ENCODE data around the gene SETD1A. TPM values are rescaled to one million over a fixed set of nuclear protein-coding genes. Genes with fewer than 3 reads are reported as not detected.

The SETD1A gene
- total RNA-seq, 2 experiments from 2014 or later: 40.1 to 41.2 TPM

GRCh38 chr16:31023627-31024226, 66.2 kb downstream of the SETD1A start:
- Mint-ChIP-seq H3K4me3 (no peak overlapping the region), H3K27me3 (no peaks in the 10 kb centered on the region), H3K4me1 (ENCODE audit: low read depth) (no peaks in the 10 kb centered on the region), H3K27ac (no peak overlapping the region), H3K36me3 (ENCODE audit: low read depth) (no peaks in the 10 kb centered on the region), H3K9me3 (no peaks in the 10 kb centered on the region)
- Histone ChIP-seq H3K9me3 (ENCODE audit: control insufficient read depth in 1 of 2, insufficient read depth in 1 of 2, low read length in 2 of 2) (no peaks in the 10 kb centered on the region), H3K4me1 (ENCODE audit: insufficient read depth, low read length) (no peaks in the 10 kb centered on the region), H3K4me3 (ENCODE audit: low read length) (no peak overlapping the region), H3K27ac (ENCODE audit: low read depth in 1 of 2, low read length in 2 of 2) (no peak overlapping the region), H3K36me3 (ENCODE audit: insufficient read depth, low read length) (no peaks in the 10 kb centered on the region), H3K27me3 (ENCODE audit: control insufficient read depth in 1 of 2, insufficient read depth in 2 of 2, low read length in 2 of 2) (no peaks in the 10 kb centered on the region)
- DNase-seq (no peak), ATAC-seq (ENCODE audit: poor library complexity) (no peak)
- POLR2A ChIA-PET: interaction anchor here (0.6 kb wide), 1 partner anchor 153 kb away, joined by 6 read pairs; no protein-coding TSS in a partner anchor
- intact Hi-C loops (cut with DNase I, micrococcal nuclease): no loop called here
- CTCF ChIA-PET: no interaction called here
- TF ChIP-seq, protein P1, sequence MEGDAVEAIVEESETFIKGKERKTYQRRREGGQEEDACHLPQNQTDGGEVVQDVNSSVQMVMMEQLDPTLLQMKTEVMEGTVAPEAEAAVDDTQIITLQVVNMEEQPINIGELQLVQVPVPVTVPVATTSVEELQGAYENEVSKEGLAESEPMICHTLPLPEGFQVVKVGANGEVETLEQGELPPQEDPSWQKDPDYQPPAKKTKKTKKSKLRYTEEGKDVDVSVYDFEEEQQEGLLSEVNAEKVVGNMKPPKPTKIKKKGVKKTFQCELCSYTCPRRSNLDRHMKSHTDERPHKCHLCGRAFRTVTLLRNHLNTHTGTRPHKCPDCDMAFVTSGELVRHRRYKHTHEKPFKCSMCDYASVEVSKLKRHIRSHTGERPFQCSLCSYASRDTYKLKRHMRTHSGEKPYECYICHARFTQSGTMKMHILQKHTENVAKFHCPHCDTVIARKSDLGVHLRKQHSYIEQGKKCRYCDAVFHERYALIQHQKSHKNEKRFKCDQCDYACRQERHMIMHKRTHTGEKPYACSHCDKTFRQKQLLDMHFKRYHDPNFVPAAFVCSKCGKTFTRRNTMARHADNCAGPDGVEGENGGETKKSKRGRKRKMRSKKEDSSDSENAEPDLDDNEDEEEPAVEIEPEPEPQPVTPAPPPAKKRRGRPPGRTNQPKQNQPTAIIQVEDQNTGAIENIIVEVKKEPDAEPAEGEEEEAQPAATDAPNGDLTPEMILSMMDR (IDR thresholded peaks at IDR 0.05): no peak

DNA sequence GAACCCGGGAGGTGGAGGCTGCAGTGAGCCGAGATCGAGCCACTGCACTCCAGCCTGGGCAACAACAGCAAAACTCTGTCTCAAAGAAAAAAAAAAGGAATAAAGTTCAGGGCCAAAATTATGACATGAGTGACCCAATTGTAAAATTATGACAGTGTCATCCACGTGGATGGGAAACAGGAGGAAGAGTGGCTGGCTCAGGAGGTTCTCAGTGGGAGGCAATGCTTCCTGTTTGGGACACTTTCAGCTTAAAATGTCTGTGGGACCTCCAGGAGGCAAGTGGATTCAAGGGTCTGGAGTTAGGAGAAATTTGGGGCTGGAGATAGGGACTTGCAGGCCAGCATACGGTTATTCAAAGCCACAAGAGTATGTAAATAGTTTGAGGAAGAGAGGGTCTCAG, 67.8 kb downstream of the SETD1A start:
- Mint-ChIP-seq H3K4me3 (no peak overlapping the region), H3K27ac (no peak overlapping the region), H3K4me1 (ENCODE audit: low read depth) (no peaks in the 10 kb centered on the region), H3K27me3 (no peaks in the 10 kb centered on the region), H3K36me3 (ENCODE audit: low read depth) (no peaks in the 10 kb centered on the region), H3K9me3 (no peaks in the 10 kb centered on the region)
- no peak overlapping the region for H3K27ac ChIP-seq (ENCODE audit: low read depth in 1 of 2, low read length in 2 of 2)
- no peaks in the 10 kb centered on the region for H3K9me3 ChIP-seq (ENCODE audit: control insufficient read depth in 1 of 2, insufficient read depth in 1 of 2, low read length in 2 of 2)
- TF ChIP-seq, protein P1 (IDR thresholded peaks at IDR 0.05): no peak
- H3K27me3 ChIP-seq (ENCODE audit: control insufficient read depth in 1 of 2, insufficient read depth in 2 of 2, low read length in 2 of 2): no peaks in the 10 kb centered on the region
- no peak for DNase-seq
- H3K4me1 ChIP-seq (ENCODE audit: insufficient read depth, low read length): no peaks in the 10 kb centered on the region
- ChIA-PET POLR2A (no interaction called here), CTCF (no interaction called here)
- intact Hi-C loops (cut with DNase I, micrococcal nuclease): no loop called here
- no peak for ATAC-seq (ENCODE audit: poor library complexity)
- H3K36me3 ChIP-seq (ENCODE audit: insufficient read depth, low read length): no peaks in the 10 kb centered on the region
- no peak overlapping the region for H3K4me3 ChIP-seq (ENCODE audit: low read length)

GRCh38 chr16:31029272-31029671, 71.7 kb downstream of the SETD1A start:
- no peaks in the 10 kb centered on the region for H3K36me3 ChIP-seq (ENCODE audit: insufficient read depth, low read length)
- no peak for ATAC-seq (ENCODE audit: poor library complexity)
- H3K4me3 ChIP-seq (ENCODE audit: low read length): no peak overlapping the region
- no peak overlapping the region for H3K27ac Mint-ChIP-seq
- peaks cover 16% of the 10 kb centered on the region for H3K4me1 ChIP-seq (ENCODE audit: insufficient read depth, low read length)
- no peak for DNase-seq
- H3K4me1 Mint-ChIP-seq (ENCODE audit: low read depth): peaks cover 19% of the 10 kb centered on the region
- intact Hi-C loops (cut with DNase I, micrococcal nuclease): no loop called here
- H3K27me3 Mint-ChIP-seq: no peaks in the 10 kb centered on the region
- ChIA-PET CTCF (no interaction called here), POLR2A (no interaction called here)
- TF ChIP-seq, protein P1 (IDR thresholded peaks at IDR 0.05): no peak
- no peaks in the 10 kb centered on the region for H3K27me3 ChIP-seq (ENCODE audit: control insufficient read depth in 1 of 2, insufficient read depth in 2 of 2, low read length in 2 of 2)
- no peak overlapping the region for H3K27ac ChIP-seq (ENCODE audit: low read depth in 1 of 2, low read length in 2 of 2)
- H3K36me3 Mint-ChIP-seq (ENCODE audit: low read depth): peaks cover 13% of the 10 kb centered on the region
- no peaks in the 10 kb centered on the region for H3K9me3 Mint-ChIP-seq
- H3K4me3 Mint-ChIP-seq: no peak overlapping the region
- no peaks in the 10 kb centered on the region for H3K9me3 ChIP-seq (ENCODE audit: control insufficient read depth in 1 of 2, insufficient read depth in 1 of 2, low read length in 2 of 2)

Data from CD4-positive, alpha-beta T cell (primary cell).